Dendritic cell treated with granulocyte-macrophage colony-stimulating factor and Interleukin-4, amounts not matched to agents 40 ng/mL and 50 ng/mL, for 4 days (primary cell): ENCODE data around the gene FZD4.
"Not testable (repeated sequence)": the region's sequence is repeated elsewhere in the genome, so short reads cannot be mapped to it uniquely, and the experiment has no call there.

Source experiments
- H3K27ac Mint-ChIP-seq: one replicate; pipeline ENCODE4 v1.8.0; 2022; ENCODE audit warnings: mild to moderate bottlenecking, mixed read lengths
- H3K27me3 Mint-ChIP-seq: one replicate; pipeline ENCODE4 v1.8.0; 2022; ENCODE audit warnings: mild to moderate bottlenecking, mixed read lengths
- H3K36me3 Mint-ChIP-seq: one replicate; pipeline ENCODE4 v1.8.0; 2022; ENCODE audit warnings: low read depth, mixed read lengths
- H3K4me1 Mint-ChIP-seq: one replicate; pipeline ENCODE4 v1.8.0; 2022; ENCODE audit warnings: low read depth, mixed read lengths
- H3K4me3 Mint-ChIP-seq: one replicate; pipeline ENCODE4 v1.8.0; 2022; ENCODE audit warnings: mild to moderate bottlenecking, moderate library complexity, mixed read lengths
- H3K9me3 Mint-ChIP-seq: one replicate; pipeline ENCODE4 v1.8.0; 2022; ENCODE audit warnings: mixed read lengths
- intact Hi-C: fragments of 100-400 bp; cut with micrococcal nuclease; formaldehyde crosslinking; loops from one replicate; pipeline ENCODE4 v1.15.0; 2022

The FZD4 gene

GRCh38 chr11:86983021-86983488 is 27.9 kb upstream of the FZD4 start:
- Mint-ChIP-seq H3K9me3 (no peaks in the 10 kb centered on the region), H3K27me3 (no peaks in the 10 kb centered on the region), H3K4me1 (no peaks in the 10 kb centered on the region), H3K27ac (no peak overlapping the region), H3K36me3 (no peaks in the 10 kb centered on the region), H3K4me3 (no peak overlapping the region)
- intact Hi-C loops = no loop called here

- Mint-ChIP-seq H3K36me3 (no peaks in the 10 kb centered on the region), H3K27me3 (no peaks in the 10 kb centered on the region), H3K27ac (no peak overlapping the region), H3K9me3 (no peaks in the 10 kb centered on the region), H3K4me3 (no peak overlapping the region), H3K4me1 (no peaks in the 10 kb centered on the region)
- intact Hi-C loops = no loop called here
Observed at GRCh38 chr11:86981777-86982540, 26.8 kb upstream of the FZD4 start.

- no peak overlapping the region for H3K4me3 Mint-ChIP-seq
- intact Hi-C loops = no loop called here
- no peaks in the 10 kb centered on the region for H3K27me3 Mint-ChIP-seq
- no peaks in the 10 kb centered on the region for H3K36me3 Mint-ChIP-seq
- no peaks in the 10 kb centered on the region for H3K4me1 Mint-ChIP-seq
- H3K9me3 Mint-ChIP-seq = no peaks in the 10 kb centered on the region
- H3K27ac Mint-ChIP-seq = no peak overlapping the region
Observed at GRCh38 chr11:86980086-86980796, 25.0 kb upstream of the FZD4 start.

GRCh38 chr11:86978756-86979608 is 23.8 kb upstream of the FZD4 start:
- Mint-ChIP-seq H3K9me3 (peaks cover under 1% of the 10 kb centered on the region), H3K27me3 (no peaks in the 10 kb centered on the region), H3K27ac (no peak overlapping the region), H3K36me3 (no peaks in the 10 kb centered on the region), H3K4me3 (no peak overlapping the region), H3K4me1 (no peaks in the 10 kb centered on the region)
- intact Hi-C loops = loop anchor here (1.0 kb wide), 1 partner anchor 311 kb away; no protein-coding TSS in a partner anchor

- Mint-ChIP-seq H3K27me3 (no peaks in the 10 kb centered on the region), H3K36me3 (no peaks in the 10 kb centered on the region), H3K9me3 (peaks cover 8% of the 10 kb centered on the region), H3K4me3 (no peak overlapping the region), H3K27ac (no peak overlapping the region), H3K4me1 (no peaks in the 10 kb centered on the region)
- intact Hi-C loops = no loop called here
Observed at GRCh38 chr11:86978247-86978646, 23.1 kb upstream of the FZD4 start.

GRCh38 chr11:86977441-86978050 is 22.4 kb upstream of the FZD4 start:
- H3K4me1 Mint-ChIP-seq = no peaks in the 10 kb centered on the region
- intact Hi-C loops = no loop called here

GRCh38 chr11:86972734-86973133 is 17.5 kb upstream of the FZD4 start:
- H3K4me1 Mint-ChIP-seq = no peaks in the 10 kb centered on the region
- intact Hi-C loops = no loop called here
- no peaks in the 10 kb centered on the region for H3K27me3 Mint-ChIP-seq
- H3K9me3 Mint-ChIP-seq = peaks cover 18% of the 10 kb centered on the region
- no peak overlapping the region for H3K4me3 Mint-ChIP-seq
- H3K27ac Mint-ChIP-seq = no peak overlapping the region
- H3K36me3 Mint-ChIP-seq = no peaks in the 10 kb centered on the region

More at GRCh38 chr11:86977441-86978050, 22.4 kb upstream of the FZD4 start:
- H3K36me3 Mint-ChIP-seq = no peaks in the 10 kb centered on the region
- H3K4me3 Mint-ChIP-seq = no peak overlapping the region
- no peaks in the 10 kb centered on the region for H3K27me3 Mint-ChIP-seq
- H3K27ac Mint-ChIP-seq = no peak overlapping the region
- peaks cover 15% of the 10 kb centered on the region for H3K9me3 Mint-ChIP-seq

- no peaks in the 10 kb centered on the region for H3K36me3 Mint-ChIP-seq
- H3K4me3 Mint-ChIP-seq = no peak overlapping the region
- intact Hi-C loops = no loop called here
- peaks cover 18% of the 10 kb centered on the region for H3K9me3 Mint-ChIP-seq
- H3K27ac Mint-ChIP-seq = no peak overlapping the region
- H3K4me1 Mint-ChIP-seq = no peaks in the 10 kb centered on the region
- H3K27me3 Mint-ChIP-seq = peaks cover 4% of the 10 kb centered on the region
Observed at GRCh38 chr11:86969258-86969657, 14.1 kb upstream of the FZD4 start.

- intact Hi-C loops, H3K4me1 Mint-ChIP-seq, H3K4me3 Mint-ChIP-seq, H3K27me3 Mint-ChIP-seq, H3K9me3 Mint-ChIP-seq, H3K36me3 Mint-ChIP-seq, H3K27ac Mint-ChIP-seq: not testable (repeated sequence)
Observed at GRCh38 chr11:86967601-86968000, 12.4 kb upstream of the FZD4 start.

GRCh38 chr11:86957976-86958646 is 2.9 kb upstream of the FZD4 start:
- Mint-ChIP-seq H3K4me3 (no peak overlapping the region), H3K27me3 (peaks cover 55% of the 10 kb centered on the region), H3K27ac (no peak overlapping the region)

GRCh38 chr11:86956905-86957195 is 1.7 kb upstream of the FZD4 start:
- peaks cover 10% of the 10 kb centered on the region for H3K36me3 Mint-ChIP-seq
- no peak overlapping the region for H3K4me3 Mint-ChIP-seq
- H3K27me3 Mint-ChIP-seq = peaks cover 61% of the 10 kb centered on the region
- H3K4me1 Mint-ChIP-seq = peaks cover 23% of the 10 kb centered on the region
- intact Hi-C loops = no loop called here
- H3K9me3 Mint-ChIP-seq = no peaks in the 10 kb centered on the region
- no peak overlapping the region for H3K27ac Mint-ChIP-seq

More at GRCh38 chr11:86957976-86958646, 2.9 kb upstream of the FZD4 start:
- peaks cover 23% of the 10 kb centered on the region for H3K4me1 Mint-ChIP-seq
- H3K36me3 Mint-ChIP-seq = peaks cover 10% of the 10 kb centered on the region
- intact Hi-C loops = no loop called here
- no peaks in the 10 kb centered on the region for H3K9me3 Mint-ChIP-seq

GRCh38 chr11:86955111-86955360 is 159 bp downstream of the FZD4 start:
- H3K4me1 Mint-ChIP-seq = peaks cover 23% of the 10 kb centered on the region
- intact Hi-C loops = no loop called here
- peaks cover 10% of the 10 kb centered on the region for H3K36me3 Mint-ChIP-seq
- H3K9me3 Mint-ChIP-seq = no peaks in the 10 kb centered on the region
- H3K4me3 Mint-ChIP-seq = peak overlapping the region; percentile 66
- peaks cover 56% of the 10 kb centered on the region for H3K27me3 Mint-ChIP-seq
- H3K27ac Mint-ChIP-seq = no peak overlapping the region

GRCh38 chr11:86954269-86955110 is 705 bp downstream of the FZD4 start:
- Mint-ChIP-seq H3K4me3 (peak overlapping the region; percentile 66), H3K36me3 (peaks cover 10% of the 10 kb centered on the region), H3K27me3 (peaks cover 55% of the 10 kb centered on the region), H3K9me3 (no peaks in the 10 kb centered on the region), H3K4me1 (peaks cover 23% of the 10 kb centered on the region), H3K27ac (no peak overlapping the region)
- intact Hi-C loops = no loop called here
